Measurements from ENCODE around the gene TMPRSS3.

Gene TMPRSS3

DNA sequence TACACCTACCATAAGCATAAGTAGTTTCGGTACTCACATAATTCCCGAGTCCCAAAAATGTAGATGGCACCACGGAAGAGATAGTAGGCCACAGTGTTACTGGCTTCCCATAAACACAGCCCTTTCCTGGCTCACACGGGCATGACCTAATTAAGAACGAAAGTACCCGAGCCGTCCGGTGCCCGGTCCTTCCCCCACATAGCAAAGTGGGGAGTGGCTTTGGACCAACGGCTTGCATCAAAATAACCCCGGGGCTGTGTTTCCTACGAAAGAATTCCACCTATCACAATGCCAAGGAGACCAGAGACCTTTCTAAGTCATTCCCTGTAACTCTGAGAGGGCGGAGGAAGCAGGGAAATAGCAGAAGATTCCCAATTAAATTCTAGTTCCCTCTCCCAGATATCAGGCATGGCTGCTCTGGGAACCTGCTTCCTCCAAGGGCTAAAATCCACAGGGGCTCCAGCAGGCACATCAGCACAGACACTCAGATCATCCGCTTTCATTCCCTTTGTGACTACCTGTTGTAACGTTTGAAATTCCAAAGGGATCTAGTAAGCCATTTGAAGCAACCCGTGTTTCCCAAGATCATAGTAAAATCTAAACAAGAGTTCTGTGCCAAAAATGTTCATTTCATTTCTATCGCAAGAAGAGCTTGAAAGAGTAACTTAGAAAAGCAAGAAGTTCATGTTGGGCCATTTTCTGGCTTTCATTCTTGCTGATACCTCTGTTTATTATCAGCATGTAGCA, at the start of gene TMPRSS3:
Gene TMPRSS3 (minus strand): TSS at position 148 of the 747 bp plus-strand sequence. CDS start 635 bp downstream, outside the sequence.
- DNase-seq, result no peak

DNA sequence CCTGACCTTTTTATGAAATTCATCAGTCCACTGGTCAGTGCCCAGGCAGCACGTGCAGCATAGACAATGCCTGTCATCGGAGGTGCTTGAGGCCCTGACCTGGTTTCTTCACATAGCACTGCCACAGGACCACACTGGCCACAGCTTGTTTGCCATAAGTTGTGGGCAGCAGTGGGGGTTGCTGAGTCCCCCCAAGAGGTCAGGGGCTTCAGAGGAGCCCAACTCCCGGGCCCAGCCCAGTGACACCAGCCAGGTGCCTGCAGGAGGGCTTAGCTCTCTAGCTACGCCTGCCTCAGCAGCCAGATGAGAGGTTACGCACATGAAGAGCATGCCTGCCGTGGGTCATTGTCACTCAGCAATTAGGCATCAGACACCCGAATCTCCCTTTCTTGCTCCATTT, 49.5 kb upstream of the TMPRSS3 start:
- DNase-seq, result no peak

GRCh38 chr21:42444745-42445059, 48.9 kb upstream of the TMPRSS3 start:
- no peak for DNase-seq

DNA sequence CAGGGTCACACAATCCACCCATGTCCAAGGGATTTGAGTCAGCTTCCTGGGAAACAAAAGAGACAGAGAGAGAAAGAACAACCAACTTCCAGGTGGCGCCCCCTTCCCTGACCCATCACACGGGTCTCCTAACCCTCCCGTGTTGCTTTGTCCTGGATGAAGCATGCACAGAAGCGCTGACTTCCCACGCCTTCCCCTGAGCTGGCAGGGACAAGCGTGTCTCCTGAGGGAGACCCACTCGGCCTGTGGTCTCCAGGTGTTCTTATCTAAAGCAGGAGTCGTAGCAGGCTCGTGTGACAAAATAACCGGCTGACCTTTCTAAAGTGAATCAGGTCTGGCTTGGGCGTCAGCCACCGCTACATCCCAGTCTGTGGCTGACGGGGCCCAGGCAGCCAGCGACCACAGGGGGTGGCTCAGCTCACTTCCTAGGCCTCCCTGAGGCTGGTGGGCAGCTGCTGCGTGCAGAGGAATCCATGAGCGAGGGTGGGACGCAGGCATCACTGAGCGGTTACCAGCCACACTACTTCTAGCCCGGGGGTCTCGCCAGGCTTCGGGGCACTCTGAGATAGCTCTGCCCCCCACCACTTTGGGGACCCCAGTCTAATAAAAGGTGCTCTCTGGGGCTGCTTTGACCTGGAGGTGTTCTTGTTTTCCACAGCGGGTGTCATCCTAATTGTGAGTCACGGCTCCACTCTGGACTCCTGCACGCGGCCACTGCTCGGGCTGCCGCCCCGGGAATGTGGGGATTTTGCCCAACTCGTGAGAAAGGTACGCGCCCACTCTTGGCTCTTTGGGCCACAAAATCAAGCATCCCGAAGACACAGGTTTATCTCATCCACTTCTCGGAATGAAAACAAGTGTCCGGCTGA, 48.3 kb upstream of the TMPRSS3 start:
- no peak for DNase-seq

GRCh38 chr21:42443181-42443785, 47.4 kb upstream of the TMPRSS3 start:
- no peak for DNase-seq

DNA sequence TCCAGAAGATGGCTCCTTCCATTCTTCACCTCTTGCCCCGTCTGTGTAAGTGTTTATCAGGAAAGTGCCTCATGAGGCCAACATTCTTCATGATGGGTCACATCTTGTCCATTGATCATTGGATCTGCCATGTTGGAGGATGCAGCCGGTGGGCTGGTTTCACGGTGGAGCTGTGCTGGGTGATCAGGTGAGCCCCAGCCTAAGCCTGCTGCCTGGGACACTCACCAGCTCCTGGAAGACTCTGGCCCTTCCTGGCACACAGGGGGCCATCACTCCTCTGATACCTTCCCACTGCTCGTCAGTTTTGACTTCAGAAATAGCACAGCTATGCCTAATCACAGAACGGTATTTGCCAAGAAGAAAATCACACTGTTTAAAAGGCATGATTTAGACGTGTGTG, 46.1 kb upstream of the TMPRSS3 start:
- no peak for DNase-seq

DNA sequence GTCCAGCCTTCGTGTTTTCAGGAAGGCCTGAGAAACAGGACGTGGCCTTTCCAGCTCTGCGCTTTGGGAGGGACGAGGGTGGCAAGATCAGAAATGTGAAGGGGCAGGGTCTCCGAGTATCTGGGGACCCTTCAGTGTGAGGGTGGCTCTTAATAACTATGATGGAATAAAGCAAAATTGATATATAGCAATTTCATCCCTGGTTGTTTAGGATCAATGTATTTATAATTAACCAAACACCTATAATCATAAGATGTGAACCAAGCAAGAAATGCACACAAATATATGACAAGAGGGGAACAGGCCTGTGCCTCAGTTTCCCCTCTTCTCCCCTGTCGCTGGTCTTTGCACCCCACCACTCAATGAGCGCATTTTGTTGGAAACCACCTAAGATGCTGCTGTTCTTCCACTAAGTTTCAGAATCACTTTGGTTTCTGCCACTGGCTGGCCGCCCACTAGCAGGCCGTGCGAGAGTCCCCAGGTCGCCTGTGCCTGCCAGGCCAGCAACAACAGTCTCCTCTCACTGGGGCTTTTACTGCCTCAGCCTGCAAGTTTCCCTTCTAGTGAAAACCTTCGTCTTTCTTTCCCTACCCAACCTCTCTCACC, 44.4 kb upstream of the TMPRSS3 start:
- no peak for DNase-seq

GRCh38 chr21:42439284-42440186, 43.7 kb upstream of the TMPRSS3 start:
- DNase-seq, result no peak

- no peak for DNase-seq
These were observed 42.7 kb upstream of the TMPRSS3 start for GRCh38 chr21:42438316-42439205.

DNA sequence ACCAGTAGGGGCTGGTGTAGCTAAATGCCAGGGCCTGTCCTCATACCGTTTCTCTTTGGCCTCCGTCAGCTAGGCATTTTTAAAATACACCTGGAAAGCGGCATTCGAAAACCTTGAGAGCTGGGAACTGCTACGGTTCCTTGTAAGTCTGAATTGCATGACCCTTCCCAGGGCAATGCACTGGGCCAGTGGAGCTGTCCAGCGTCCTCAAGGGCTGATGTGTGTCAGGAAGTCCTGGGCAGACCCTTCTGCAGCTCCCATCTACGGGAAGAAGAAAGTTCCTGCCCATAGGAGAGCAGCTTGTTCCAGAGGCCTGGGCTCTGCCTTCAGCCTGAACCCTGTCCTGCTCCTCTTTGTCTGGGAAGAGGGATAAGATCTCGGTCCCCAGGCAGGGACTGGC, 41.9 kb upstream of the TMPRSS3 start:
- DNase-seq, result no peak

DNA sequence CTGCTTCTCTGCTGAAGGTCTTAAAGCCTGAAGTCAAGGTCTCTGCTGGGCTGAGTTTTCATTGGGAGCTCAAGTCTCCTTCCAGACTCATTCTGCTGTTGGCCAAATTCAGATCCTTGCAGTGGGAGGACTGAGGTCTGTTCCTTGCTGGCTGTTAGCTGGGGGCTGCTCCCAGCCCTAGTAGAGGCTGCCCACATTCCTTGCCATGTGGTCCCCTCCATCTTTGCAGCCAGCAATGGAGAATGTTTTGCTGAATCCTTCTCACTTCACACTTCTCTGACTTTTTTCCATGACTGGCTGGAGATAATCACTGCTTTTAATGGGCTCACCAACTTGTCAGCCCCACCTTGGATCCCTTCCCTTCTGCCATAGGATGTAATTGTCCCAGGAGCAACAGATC, 41.1 kb upstream of the TMPRSS3 start:
- DNase-seq, result no peak

DNA sequence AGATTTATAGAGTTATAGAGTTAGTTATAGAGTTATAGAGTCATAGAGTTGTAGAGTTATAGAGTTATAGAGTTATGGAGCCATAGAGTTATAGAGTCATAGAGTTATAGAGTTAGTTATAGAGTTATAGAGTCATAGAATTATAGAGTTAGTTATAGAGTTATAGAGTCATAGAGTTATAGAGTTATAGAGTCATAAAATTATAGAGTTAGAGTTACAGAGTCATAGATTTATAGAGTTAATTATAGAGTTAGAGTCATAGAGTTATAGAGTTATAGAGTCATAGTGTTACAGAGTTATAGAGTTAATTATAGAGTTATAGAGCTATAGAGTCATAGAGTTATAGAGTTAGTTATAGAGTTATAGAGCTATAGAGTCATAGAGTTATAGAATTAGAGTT, 40.0 kb upstream of the TMPRSS3 start:
- no peak for DNase-seq

- no peak for DNase-seq
These were observed 39.5 kb upstream of the TMPRSS3 start for GRCh38 chr21:42435401-42435800.

DNA sequence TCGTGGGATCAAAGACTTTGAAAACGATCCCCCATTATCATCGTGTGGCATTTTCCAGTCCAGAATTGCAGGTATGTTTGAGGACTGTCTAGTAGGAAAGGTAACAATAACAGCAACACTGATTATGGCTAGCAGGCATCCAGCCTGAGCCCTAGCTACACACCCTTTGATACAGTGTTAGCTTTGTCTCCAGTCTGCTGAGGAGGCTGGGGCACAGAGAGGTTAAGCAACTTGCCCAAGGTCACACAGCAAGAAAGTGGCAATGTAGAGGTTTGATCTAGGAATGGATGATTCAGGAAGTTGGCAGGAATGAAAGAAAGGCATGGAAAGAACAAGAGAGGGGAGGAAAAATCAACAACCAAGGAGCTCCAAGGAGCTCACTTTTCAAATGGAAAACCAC, 39.0 kb upstream of the TMPRSS3 start:
- no peak for DNase-seq

DNA sequence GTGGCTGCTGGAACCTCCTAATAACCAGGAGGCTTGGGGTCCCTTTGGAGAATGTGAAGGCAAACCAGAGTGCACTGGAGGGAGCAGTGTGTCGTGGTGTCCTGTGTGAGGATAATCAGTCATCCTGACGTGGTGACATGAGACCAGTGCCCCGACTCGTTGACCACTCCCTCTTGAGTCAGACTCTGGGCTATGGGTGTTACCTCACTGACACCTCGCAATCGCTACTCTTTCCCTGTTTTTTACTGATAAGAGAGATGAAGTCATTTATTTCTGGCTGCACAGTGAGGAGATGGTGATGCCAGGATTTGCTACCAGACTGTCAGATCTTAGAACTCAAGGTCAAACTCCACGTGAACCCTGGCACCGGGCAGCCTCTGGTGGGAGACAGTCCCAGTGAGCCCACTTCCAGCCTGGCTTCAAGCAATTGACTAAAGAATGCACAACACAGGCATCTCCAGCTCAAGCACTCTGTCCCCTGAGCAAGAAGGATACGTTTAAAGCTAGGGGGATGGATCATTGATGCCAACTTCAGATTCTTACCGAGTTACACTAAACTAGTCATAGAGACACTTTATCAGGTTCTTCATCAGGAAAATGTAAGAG, 38.2 kb upstream of the TMPRSS3 start:
- no peak for DNase-seq

DNA sequence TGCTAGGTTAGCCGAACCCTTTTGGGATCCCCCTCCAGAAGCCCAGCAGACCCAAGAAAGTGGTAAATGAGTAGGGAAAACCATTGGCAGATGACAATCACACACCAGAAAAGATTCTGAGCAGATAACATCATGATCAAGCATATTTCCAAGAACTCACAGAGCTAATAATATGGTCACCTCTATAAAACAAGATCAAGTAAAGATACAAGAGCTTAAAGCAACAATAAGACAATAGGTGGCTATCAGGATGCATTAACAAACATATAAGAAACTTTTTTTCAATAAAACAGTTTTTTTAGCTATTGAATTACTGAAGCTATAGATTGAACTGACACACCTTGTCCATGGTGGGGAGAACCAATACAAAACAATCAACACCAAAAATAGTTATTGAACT, 36.8 kb upstream of the TMPRSS3 start:
- DNase-seq, result no peak

- no peak for DNase-seq
These were observed 35.3 kb upstream of the TMPRSS3 start for GRCh38 chr21:42431196-42431595.

DNA sequence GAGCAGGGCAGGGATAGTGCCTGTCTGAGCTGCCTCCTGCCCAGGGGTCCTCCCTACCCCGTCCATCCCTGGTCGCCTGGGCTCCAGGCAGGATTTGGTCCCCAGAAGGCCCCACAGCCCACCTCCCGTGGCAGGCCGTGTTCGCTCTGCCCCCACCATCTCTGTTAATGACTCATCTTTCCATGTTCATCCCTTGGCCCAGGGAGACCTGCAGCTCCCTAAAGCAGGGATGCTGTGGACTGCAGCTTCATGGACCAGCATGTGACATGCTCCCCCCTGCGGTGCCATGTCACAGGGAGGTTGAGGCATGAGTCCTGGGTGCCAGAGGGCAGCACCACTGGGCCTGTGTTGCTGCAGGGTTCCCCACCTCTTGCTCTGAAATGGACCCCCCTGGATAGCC, 34.7 kb upstream of the TMPRSS3 start:
- no peak for DNase-seq

DNA sequence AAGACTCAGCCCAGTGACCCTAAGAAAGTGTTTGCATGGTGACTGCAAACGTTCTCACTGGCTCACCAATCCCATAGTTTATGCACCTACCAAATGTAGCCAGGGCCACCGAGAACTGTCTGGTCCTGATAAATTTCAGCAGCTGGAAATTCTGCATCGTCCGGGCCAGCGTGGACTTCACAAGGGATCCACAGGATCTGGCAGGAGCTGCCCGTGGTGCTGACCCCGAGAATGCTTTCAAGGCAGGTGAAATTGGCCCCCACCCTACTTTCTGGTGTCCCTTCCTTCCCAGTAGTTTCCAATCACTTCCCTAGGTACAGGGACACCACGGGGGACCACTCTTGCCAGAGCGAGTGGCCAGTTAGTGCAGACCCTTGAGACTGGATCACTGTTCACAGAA, 34.0 kb upstream of the TMPRSS3 start:
- no peak for DNase-seq

GRCh38 chr21:42429021-42429420, 33.2 kb upstream of the TMPRSS3 start:
- no peak for DNase-seq

Measured in right forelimb (tissue), 1 donor.